ENCODE data around the gene CAND2.

Gene CAND2

GRCh38 chr3:12796171-12797123 is at the start of gene CAND2:
Gene CAND2, plus strand, starts transcription at chr3:12796680. Its CDS starts 41 bp downstream, at chr3:12796721.
- peak; percentile 38 for DNase-seq

DNA sequence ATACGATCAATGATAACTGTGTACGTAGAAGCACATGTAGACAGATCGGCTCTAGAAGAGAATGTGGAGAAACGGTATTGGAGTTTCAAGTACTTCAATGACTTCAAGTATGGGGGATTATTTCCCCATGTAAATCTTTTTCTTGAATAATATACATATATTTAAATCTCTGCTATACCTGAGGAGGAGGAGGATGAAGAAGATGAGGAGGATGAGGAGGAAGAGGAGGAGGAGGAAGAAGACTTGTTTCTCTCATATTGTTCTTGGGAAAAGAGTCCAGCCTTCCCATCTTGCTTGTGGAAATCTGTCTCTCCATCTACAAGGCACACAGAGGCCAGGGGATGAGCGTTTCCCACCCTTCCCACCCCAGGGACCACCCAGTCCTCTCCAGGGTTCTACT is 48.0 kb upstream of the CAND2 start:
- DNase-seq = no peak

- DNase-seq = no peak
These were observed 46.3 kb upstream of the CAND2 start for GRCh38 chr3:12750223-12750622.

GRCh38 chr3:12750658-12751071 is 45.8 kb upstream of the CAND2 start:
- DNase-seq = no peak

DNA sequence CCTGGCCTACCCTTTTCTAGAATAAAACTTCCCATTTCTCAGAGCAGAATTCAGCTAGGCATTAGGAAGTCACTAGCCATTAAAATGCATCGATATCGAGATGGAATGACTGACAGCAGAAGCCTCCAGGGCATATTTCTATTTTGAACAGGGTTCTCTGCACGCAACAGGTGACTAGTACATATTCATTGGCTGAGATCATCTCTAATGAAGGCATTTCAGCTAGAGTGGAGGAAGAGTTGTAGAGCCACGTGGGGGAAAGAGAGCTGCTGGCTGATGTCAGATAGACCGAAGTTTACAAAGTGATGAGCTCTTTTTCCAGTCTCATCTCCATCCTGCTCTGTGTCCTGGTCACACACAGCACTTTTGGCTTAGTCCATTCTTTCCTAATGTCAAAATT is 44.9 kb upstream of the CAND2 start:
- no peak for DNase-seq

- no peak for DNase-seq
These were observed 44.4 kb upstream of the CAND2 start for GRCh38 chr3:12752102-12752501.

- no peak for DNase-seq
These were observed 43.7 kb upstream of the CAND2 start for GRCh38 chr3:12752809-12753208.

GRCh38 chr3:12753275-12754028 is 43.0 kb upstream of the CAND2 start:
- no peak for DNase-seq

GRCh38 chr3:12754313-12754712 is 42.2 kb upstream of the CAND2 start:
- DNase-seq = no peak

GRCh38 chr3:12755754-12756153 is 40.7 kb upstream of the CAND2 start:
- DNase-seq = no peak

- no peak for DNase-seq
These were observed 40.3 kb upstream of the CAND2 start for GRCh38 chr3:12756175-12756574.

GRCh38 chr3:12756635-12757034 is 39.8 kb upstream of the CAND2 start:
- DNase-seq = no peak

DNA sequence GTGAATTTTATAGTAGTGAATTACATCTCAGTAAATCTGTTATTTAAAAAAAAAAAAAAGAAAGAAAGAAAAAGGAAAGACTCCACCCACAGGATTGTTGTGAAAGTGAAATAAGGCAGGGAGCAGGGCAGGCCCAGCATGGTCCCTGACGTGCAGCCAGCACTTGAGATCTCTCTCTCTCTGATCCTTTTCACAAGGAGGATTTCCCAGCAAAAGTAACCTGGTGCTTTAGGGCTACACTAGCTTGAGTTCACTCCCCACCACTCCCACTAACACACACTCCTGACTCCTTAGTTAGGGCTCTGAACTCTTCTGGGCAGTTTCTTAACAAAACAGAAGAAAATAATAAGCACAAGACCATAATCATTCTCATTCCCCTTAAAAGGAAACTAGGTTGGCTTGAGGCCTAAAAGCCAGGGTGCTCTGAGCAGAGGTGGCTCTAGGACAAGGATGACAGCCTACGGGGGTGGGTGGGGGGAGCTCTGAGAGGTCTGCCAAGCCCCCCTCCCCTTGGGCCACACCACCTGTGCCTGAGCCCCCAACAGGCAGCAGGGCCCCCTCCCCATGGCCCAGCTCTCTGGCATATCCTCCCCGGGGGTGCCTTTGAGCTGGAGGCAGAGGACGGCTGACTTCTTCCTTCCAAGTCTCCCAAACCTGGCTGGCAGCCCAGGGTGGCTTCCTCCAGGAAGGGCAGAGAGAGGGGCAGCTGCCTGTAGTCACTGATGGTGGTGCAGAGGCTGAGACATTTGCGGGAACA is 38.3 kb upstream of the CAND2 start:
- DNase-seq = no peak

DNA sequence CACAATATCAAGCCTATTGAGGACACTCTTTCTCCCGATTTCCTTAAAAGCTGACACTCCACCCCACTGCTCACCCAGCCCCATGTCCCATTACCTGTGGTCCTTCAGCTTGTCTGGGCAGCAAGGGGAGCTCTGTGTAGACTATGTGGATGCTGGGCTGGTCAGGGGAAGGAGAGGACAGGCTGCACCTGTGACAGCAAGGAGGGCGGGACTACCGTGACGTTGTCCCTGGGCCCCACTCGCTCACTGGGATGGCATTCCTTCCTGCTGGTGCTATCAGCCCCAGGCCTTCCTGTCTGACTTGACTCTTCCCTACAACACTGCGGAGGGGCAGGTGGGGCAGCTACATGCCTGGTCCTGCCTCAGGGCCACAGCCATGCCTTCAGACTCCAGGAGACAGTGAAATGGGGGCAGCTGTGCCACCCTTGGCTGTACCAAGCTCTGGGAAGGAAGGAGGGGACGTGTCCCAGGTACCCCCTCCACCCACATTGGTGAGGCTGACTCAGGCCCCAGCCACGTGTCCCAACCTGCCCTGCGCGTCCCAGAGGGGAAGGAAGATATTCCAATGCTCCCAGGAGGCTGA is 37.3 kb upstream of the CAND2 start, which contains the start of gene TMEM40:
Gene TMEM40, minus strand, starts transcription at position 163 of the 583 bp plus-strand sequence. CDS start 9,427 bp downstream, outside the sequence.
- no peak for DNase-seq

DNA sequence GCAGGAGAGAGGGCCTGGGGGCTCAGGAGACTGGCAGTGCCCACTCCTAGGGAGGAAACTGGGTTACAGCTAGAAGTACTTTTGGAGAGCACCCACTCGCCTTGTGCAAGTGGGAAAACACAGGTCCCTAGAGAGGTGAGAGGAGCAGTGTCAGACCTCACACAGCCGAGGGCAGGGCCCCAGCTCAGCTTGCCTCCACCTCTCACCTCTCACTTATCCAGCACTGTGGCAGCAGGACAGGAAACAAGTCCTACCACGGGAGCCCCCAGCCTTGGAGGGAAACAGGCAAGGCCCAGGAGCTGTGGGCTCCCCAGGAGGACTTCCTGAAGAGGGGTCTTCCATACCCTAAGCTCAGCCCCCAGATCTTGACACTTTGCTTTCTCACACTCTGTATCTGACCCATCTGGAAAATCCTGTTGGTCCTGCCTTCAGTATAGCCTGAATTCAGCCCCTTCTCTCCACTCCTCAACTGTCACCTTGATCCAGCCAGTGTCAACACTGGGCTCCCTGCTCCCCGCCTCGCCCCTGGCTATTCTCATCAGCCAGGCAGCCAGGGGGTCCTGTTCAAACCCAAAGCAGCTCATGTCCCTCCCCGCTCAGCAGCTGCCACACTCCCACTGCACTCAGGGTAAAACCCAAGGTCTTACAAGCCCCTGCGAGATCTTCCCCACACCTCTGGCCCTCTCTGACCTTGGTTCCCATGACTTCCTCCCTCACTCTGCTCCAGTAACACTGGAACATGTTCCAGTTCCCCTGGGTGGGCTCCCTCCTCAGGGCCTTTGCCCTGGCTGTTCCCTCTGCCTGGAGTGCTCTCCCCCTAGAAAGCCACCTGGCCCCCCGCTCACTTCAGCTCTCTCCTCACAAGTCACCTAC is 36.6 kb upstream of the CAND2 start:
- DNase-seq = no peak

- no peak for DNase-seq
These were observed 32.2 kb upstream of the CAND2 start for GRCh38 chr3:12764171-12764776.

DNA sequence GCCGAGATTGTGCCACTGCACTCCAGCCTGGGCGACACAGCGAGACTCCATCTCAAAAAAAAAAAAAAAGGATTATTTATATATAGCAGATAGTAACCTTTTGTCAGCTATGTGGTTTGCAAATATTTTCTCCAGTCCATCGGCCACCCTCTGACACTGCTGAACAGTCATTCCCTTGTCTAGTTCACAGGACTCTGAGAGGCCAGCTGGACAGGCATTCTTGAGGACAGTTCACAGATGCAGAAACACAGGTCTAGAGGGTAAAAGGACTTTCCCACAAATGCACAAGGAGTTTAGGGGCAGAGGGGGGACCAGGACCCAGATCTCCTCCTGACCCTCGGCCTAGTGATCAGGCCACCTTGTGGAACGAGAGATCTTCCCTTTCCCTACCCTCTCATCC is 29.9 kb upstream of the CAND2 start:
- no peak for DNase-seq

GRCh38 chr3:12768579-12769527 is 27.6 kb upstream of the CAND2 start:
- no peak for DNase-seq

GRCh38 chr3:12769761-12770160 is 26.7 kb upstream of the CAND2 start:
- DNase-seq = no peak

DNA sequence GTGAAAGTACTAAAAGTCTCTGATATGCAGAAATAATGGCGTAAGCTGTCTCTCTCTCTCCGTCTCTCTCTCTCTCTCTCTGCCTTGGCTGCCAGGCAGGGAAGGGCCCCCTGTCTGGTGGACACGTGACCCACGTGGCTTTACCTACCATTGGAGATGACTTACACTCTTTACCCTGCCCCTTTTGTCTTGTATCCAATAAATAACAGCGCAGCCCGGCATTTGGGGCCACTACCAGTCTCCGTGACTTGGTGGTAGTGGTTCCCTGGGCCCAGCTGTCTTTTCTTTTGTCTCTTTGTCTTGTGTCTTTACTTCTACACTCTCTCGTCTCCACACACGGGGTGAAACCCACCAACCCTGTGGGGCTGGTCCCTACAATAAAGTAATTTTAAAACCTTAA is 25.2 kb upstream of the CAND2 start:
- no peak for DNase-seq
